Upper lobe of right lung (tissue), 1 donor: ENCODE results near the gene TNS1. TPM values are rescaled to one million over a fixed set of nuclear protein-coding genes. Genes with fewer than 3 reads are reported as not detected.

Experiments
- ATAC-seq: fragments of 200-7000 bp; cut with Tn5 transposase; one replicate; pipeline ENCODE4 v1.9.1; 2020; ENCODE audit warnings: mild to moderate bottlenecking, moderate library complexity
- DNase-seq: peaks from one replicate; pipeline ENCODE4 v3.0.0-alpha.2; 2020
- H3K27ac ChIP-seq: fragments of 200-600 bp; one replicate; pipeline ENCODE4 v1.8.0; 2022
- H3K27me3 ChIP-seq: fragments of 200-600 bp; one replicate; pipeline ENCODE4 v1.8.0; 2022; ENCODE audit warnings: mild to moderate bottlenecking
- H3K36me3 ChIP-seq: fragments of 200-600 bp; one replicate; pipeline ENCODE4 v1.8.0; 2022
- H3K4me1 ChIP-seq: fragments of 200-600 bp; one replicate; pipeline ENCODE4 v1.8.0; 2022
- H3K4me3 ChIP-seq: fragments of 200-600 bp; one replicate; pipeline ENCODE4 v1.8.0; 2022; ENCODE audit warnings: mild to moderate bottlenecking
- H3K9me3 ChIP-seq: fragments of 200-600 bp; one replicate; pipeline ENCODE4 v1.8.0; 2022
- CTCF ChIP-seq: fragments of 200-600 bp; IDR thresholded peaks from one replicate; pipeline ENCODE4 v1.8.0; 2022; ENCODE audit warnings: antibody characterized with exemption
- intact Hi-C: fragments of 100-400 bp; cut with DNase I; formaldehyde crosslinking; loops from one replicate; pipeline ENCODE4 v1.11.0; 2022
- total RNA-seq: library from RNA; stranded (reverse); fragmentation: NEBNext Ultra II Directional; extraction: Animal tissue kit (Norgen Biotek cat#: 25700); gene quantifications from one replicate; pipeline ENCODE4 v1.2.1, GENCODE V29; 2021
- donor health status: DM: no; HTN: yes; CAD: no; lungs with severe emphysema.

Gene TNS1
- total RNA-seq, 1 donor from 2014 or later, result 669 TPM

- no peak for TF ChIP-seq CTCF
- DNase-seq (no peak), ATAC-seq (no peak)
These were observed 40.3 kb upstream of the TNS1 start for GRCh38 chr2:218043100-218043499.

GRCh38 chr2:218041302-218042168 is 38.7 kb upstream of the TNS1 start:
- Histone ChIP-seq H3K27ac (no peak overlapping the region), H3K4me3 (no peak overlapping the region), H3K27me3 (no peaks in the 10 kb centered on the region), H3K36me3 (no peaks in the 10 kb centered on the region), H3K4me1 (no peaks in the 10 kb centered on the region), H3K9me3 (no peaks in the 10 kb centered on the region)
- TF ChIP-seq CTCF, result no peak
- DNase-seq, result no peak
- ATAC-seq, result no peak
- intact Hi-C loops, result no loop called here

More at GRCh38 chr2:218043100-218043499, 40.3 kb upstream of the TNS1 start:
- H3K27me3 ChIP-seq, result no peaks in the 10 kb centered on the region
- no peak overlapping the region for H3K4me3 ChIP-seq
- no peaks in the 10 kb centered on the region for H3K4me1 ChIP-seq
- intact Hi-C loops, result no loop called here
- H3K36me3 ChIP-seq, result no peaks in the 10 kb centered on the region
- H3K27ac ChIP-seq, result no peak overlapping the region
- no peaks in the 10 kb centered on the region for H3K9me3 ChIP-seq

- Histone ChIP-seq H3K36me3 (no peaks in the 10 kb centered on the region), H3K4me1 (no peaks in the 10 kb centered on the region), H3K9me3 (no peaks in the 10 kb centered on the region), H3K27ac (no peak overlapping the region), H3K4me3 (no peak overlapping the region), H3K27me3 (no peaks in the 10 kb centered on the region)
- DNase-seq, result no peak
- TF ChIP-seq CTCF, result no peak
- intact Hi-C loops, result no loop called here
- no peak for ATAC-seq
These were observed 38.1 kb upstream of the TNS1 start for GRCh38 chr2:218040883-218041282.

GRCh38 chr2:218039171-218039570 is 36.4 kb upstream of the TNS1 start:
- H3K4me3 ChIP-seq, result no peak overlapping the region
- no peaks in the 10 kb centered on the region for H3K9me3 ChIP-seq
- H3K4me1 ChIP-seq, result no peaks in the 10 kb centered on the region
- H3K27me3 ChIP-seq, result no peaks in the 10 kb centered on the region
- DNase-seq, result no peak
- no peak for TF ChIP-seq CTCF
- intact Hi-C loops, result no loop called here
- no peak for ATAC-seq
- H3K27ac ChIP-seq, result no peak overlapping the region
- H3K36me3 ChIP-seq, result no peaks in the 10 kb centered on the region

GRCh38 chr2:218036371-218036770 is 33.6 kb upstream of the TNS1 start:
- H3K27me3 ChIP-seq, result peaks cover 4% of the 10 kb centered on the region
- H3K9me3 ChIP-seq, result no peaks in the 10 kb centered on the region
- H3K27ac ChIP-seq, result no peak overlapping the region
- H3K4me1 ChIP-seq, result peaks cover 3% of the 10 kb centered on the region
- no peak for TF ChIP-seq CTCF
- no peak overlapping the region for H3K4me3 ChIP-seq
- no peak for ATAC-seq
- intact Hi-C loops, result no loop called here
- no peak for DNase-seq
- no peaks in the 10 kb centered on the region for H3K36me3 ChIP-seq
